HK-2 (cell line): Measurements from ENCODE around the gene ARHGDIB.

Experiments used
- DNase-seq: peaks from one replicate; pipeline ENCODE4 v3.0.0-alpha.2; 2018; ENCODE audit not compliant: unreplicated experiment

The ARHGDIB gene

GRCh38 chr12:14982991-14983390 is 21.6 kb upstream of the ARHGDIB start:
- DNase-seq, result no peak

- DNase-seq, result no peak
These were observed 21.2 kb upstream of the ARHGDIB start for GRCh38 chr12:14982562-14982961.

- no peak for DNase-seq
These were observed 19.6 kb upstream of the ARHGDIB start for GRCh38 chr12:14981049-14981448.

- DNase-seq, result no peak
These were observed 18.1 kb upstream of the ARHGDIB start for GRCh38 chr12:14979468-14979867.

GRCh38 chr12:14976658-14977057 is 15.3 kb upstream of the ARHGDIB start:
- DNase-seq, result no peak

- no peak for DNase-seq
These were observed 14.1 kb upstream of the ARHGDIB start for GRCh38 chr12:14975457-14975856.

- DNase-seq, result no peak
These were observed 13.2 kb upstream of the ARHGDIB start for GRCh38 chr12:14974633-14975032.

- no peak for DNase-seq
These were observed 11.4 kb upstream of the ARHGDIB start, which contains the start of gene PDE6H for GRCh38 chr12:14972816-14973215. PDE6H (plus strand) TSS chr12:14973042; CDS start chr12:14978013, 4,971 bp downstream.

GRCh38 chr12:14970473-14970872 is 9.1 kb upstream of the ARHGDIB start:
- DNase-seq, result no peak

- no peak for DNase-seq
These were observed 7.1 kb upstream of the ARHGDIB start for GRCh38 chr12:14968478-14968877.

- no peak for DNase-seq
These were observed 3.8 kb upstream of the ARHGDIB start for GRCh38 chr12:14965221-14965620.

GRCh38 chr12:14964406-14964805 is 3.0 kb upstream of the ARHGDIB start:
- no peak for DNase-seq

GRCh38 chr12:14963520-14963919 is 2.1 kb upstream of the ARHGDIB start:
- DNase-seq, result no peak

GRCh38 chr12:14962797-14963196 is 1.4 kb upstream of the ARHGDIB start:
- DNase-seq, result no peak

GRCh38 chr12:14962153-14962539 is 745 bp upstream of the ARHGDIB start:
- no peak for DNase-seq

GRCh38 chr12:14960548-14961465 is 594 bp downstream of the ARHGDIB start:
- DNase-seq, result no peak

GRCh38 chr12:14959916-14960496 is 1.4 kb downstream of the ARHGDIB start:
- DNase-seq, result no peak

GRCh38 chr12:14959463-14959862 is 1.9 kb downstream of the ARHGDIB start:
- no peak for DNase-seq

- no peak for DNase-seq
These were observed 2.3 kb downstream of the ARHGDIB start for GRCh38 chr12:14959126-14959440.

GRCh38 chr12:14958361-14959125 is 2.9 kb downstream of the ARHGDIB start:
- DNase-seq, result no peak

- no peak for DNase-seq
These were observed 3.7 kb downstream of the ARHGDIB start for GRCh38 chr12:14957551-14958168.

GRCh38 chr12:14956905-14957304 is 4.5 kb downstream of the ARHGDIB start:
- no peak for DNase-seq
